Osteoblast (primary cell): ENCODE data around the gene PASK. TPM values are rescaled to one million over a fixed set of nuclear protein-coding genes. Genes with fewer than 3 reads are reported as not detected.
A peak's percentile ranks its signal among the peaks of the same experiment; 100 is the strongest.

Source experiments
- DNase-seq: peaks from one replicate; pipeline ENCODE4 v3.0.0; 2011; ENCODE audit warnings: low spot score, mixed read lengths; ENCODE audit not compliant: insufficient read length; ENCODE audit errors: missing footprints
- H2AFZ ChIP-seq: 2 replicates; pipeline ENCODE4 v1.6.0; 2011; ENCODE audit warnings: mild to moderate bottlenecking, low read length
- H3K27ac ChIP-seq: 2 replicates; pipeline ENCODE4 v1.5.1; 2011; ENCODE audit warnings: mild to moderate bottlenecking, low read depth, low read length, moderate library complexity
- H3K27me3 ChIP-seq: 2 replicates; pipeline ENCODE4 v1.6.0; 2012; ENCODE audit warnings: mild to moderate bottlenecking, control low read depth, inconsistent platforms, low read length, moderate library complexity; ENCODE audit not compliant: insufficient read depth
- H3K36me3 ChIP-seq: 2 replicates; pipeline ENCODE4 v1.5.1; 2011; ENCODE audit warnings: mild to moderate bottlenecking, low read length, control low read depth, moderate library complexity; ENCODE audit not compliant: insufficient read depth
- H3K4me1 ChIP-seq: 2 replicates; pipeline ENCODE4 v1.5.1; 2011; ENCODE audit warnings: mild to moderate bottlenecking, low read length, control low read depth, moderate library complexity; ENCODE audit not compliant: insufficient read depth
- H3K4me2 ChIP-seq: 2 replicates; pipeline ENCODE4 v1.6.0; 2011; ENCODE audit warnings: mild to moderate bottlenecking, low read length; ENCODE audit not compliant: insufficient read depth
- H3K4me3 ChIP-seq: fragments of 200-600 bp; sonication (generic); 3 replicates; pipeline ENCODE4 v1.5.1; 2012; ENCODE audit warnings: mild to moderate bottlenecking, low read length, inconsistent platforms; ENCODE audit not compliant: insufficient read depth
- H3K79me2 ChIP-seq: 2 replicates; pipeline ENCODE4 v1.6.0; 2012; ENCODE audit warnings: mild to moderate bottlenecking, low read length, control low read depth, inconsistent platforms; ENCODE audit not compliant: insufficient read depth
- H3K9me3 ChIP-seq: 2 replicates; pipeline ENCODE4 v1.5.1; 2011; ENCODE audit warnings: low read depth, low read length, control low read depth
- H4K20me1 ChIP-seq: 2 replicates; pipeline ENCODE4 v1.6.0; 2012; ENCODE audit warnings: mild to moderate bottlenecking, low read length, control low read depth; ENCODE audit not compliant: insufficient read depth
- CTCF ChIP-seq: IDR thresholded peaks from 2 replicates; pipeline ENCODE4 v1.5.1; 2011; ENCODE audit warnings: mild to moderate bottlenecking, low read depth, low read length, moderate library complexity; ENCODE audit errors: extremely low read depth
- total RNA-seq: library from RNA; depleted of rRNA; stranded (reverse); fragments of >200 nt; gene quantifications from 2 replicates; pipeline ENCODE4 v1.2.3, GENCODE V29; 2012

PASK gene
- total RNA-seq, 1 donor = 5.8 TPM

DNA sequence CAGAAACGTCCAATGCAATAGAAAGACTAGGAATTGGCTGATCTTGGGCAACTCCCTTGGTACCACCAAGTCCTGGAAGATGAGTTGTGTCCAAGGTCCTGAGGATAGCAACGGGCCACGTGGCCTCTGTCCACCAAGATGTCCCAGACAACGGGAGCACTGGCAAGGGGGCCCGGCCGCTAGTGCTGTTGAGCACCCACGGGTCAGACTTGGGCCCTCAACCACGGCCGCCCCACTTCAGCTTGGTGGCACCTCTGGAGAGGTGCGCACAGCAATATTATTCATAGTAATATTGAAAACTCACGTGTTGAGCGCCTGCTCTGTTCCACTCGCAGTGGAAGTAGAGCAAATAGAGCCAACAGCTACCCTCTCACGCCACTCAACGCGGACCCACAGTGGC, 19.0 kb downstream of the PASK start:
- H3K4me2 ChIP-seq = no peak overlapping the region
- DNase-seq = peak; percentile 14
- H2AFZ ChIP-seq = no peak overlapping the region
- H3K79me2 ChIP-seq = no peaks in the 10 kb centered on the region
- no peak overlapping the region for H3K27ac ChIP-seq
- no peaks in the 10 kb centered on the region for H3K27me3 ChIP-seq
- H3K4me3 ChIP-seq = no peak overlapping the region
- H3K4me1 ChIP-seq = no peaks in the 10 kb centered on the region
- H3K9me3 ChIP-seq = no peaks in the 10 kb centered on the region
- no peaks in the 10 kb centered on the region for H4K20me1 ChIP-seq
- no peaks in the 10 kb centered on the region for H3K36me3 ChIP-seq
- no peak for TF ChIP-seq CTCF

DNA sequence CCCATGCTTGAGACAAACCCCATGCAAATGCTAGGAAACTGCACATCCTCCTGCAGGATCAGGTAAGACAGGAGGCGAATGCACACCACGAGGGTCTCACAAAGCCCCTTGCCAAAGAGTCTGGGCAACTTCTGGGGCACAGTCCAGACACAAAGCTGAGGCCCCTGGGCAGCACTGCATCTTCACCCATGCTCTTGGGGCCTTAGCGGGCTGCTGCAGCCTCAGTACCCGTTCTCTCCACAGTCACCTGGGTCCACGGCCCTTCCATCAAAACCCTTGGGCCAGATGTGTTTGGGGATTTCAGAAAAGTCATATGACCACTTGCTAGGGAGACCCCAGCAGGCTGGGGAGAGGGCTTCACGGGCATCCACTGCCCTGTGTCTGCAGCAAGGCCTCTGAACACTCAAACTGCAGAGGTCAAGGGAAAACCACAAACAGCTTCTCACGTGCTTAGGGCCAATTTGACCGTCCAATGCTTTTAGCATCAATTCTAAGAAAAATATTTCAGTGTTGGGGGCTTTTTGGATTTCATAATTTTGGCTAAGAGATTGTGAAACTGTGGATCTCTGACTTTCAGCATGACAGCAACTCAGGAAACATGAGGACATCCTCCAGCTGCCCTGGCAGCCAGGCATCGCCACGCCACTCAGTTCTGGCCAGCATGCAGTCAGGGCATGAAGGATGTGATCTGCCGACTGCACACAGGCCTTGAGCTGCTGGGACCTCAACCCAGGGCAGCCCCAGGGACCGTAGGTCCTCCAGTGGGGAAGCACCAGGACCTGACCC, 20.0 kb downstream of the PASK start:
- no peak for TF ChIP-seq CTCF
- H3K27me3 ChIP-seq = no peaks in the 10 kb centered on the region
- peak; percentile 57 for DNase-seq
- H4K20me1 ChIP-seq = no peaks in the 10 kb centered on the region
- H3K4me2 ChIP-seq = no peak overlapping the region
- H2AFZ ChIP-seq = no peak overlapping the region
- H3K36me3 ChIP-seq = no peaks in the 10 kb centered on the region
- no peaks in the 10 kb centered on the region for H3K9me3 ChIP-seq
- H3K4me3 ChIP-seq = no peak overlapping the region
- no peak overlapping the region for H3K27ac ChIP-seq
- H3K79me2 ChIP-seq = no peaks in the 10 kb centered on the region
- H3K4me1 ChIP-seq = no peaks in the 10 kb centered on the region

- Histone ChIP-seq H3K27ac (no peak overlapping the region), H3K9me3 (no peaks in the 10 kb centered on the region), H3K4me2 (no peak overlapping the region), H4K20me1 (no peaks in the 10 kb centered on the region), H3K79me2 (no peaks in the 10 kb centered on the region), H2AFZ (no peak overlapping the region), H3K4me1 (no peaks in the 10 kb centered on the region), H3K36me3 (no peaks in the 10 kb centered on the region), H3K4me3 (no peak overlapping the region), H3K27me3 (no peaks in the 10 kb centered on the region)
- peak; percentile 83 for DNase-seq
- TF ChIP-seq CTCF = no peak
Observed at GRCh38 chr2:241128266-241128665, 21.0 kb downstream of the PASK start.

- H3K4me2 ChIP-seq = no peak overlapping the region
- no peaks in the 10 kb centered on the region for H3K79me2 ChIP-seq
- no peaks in the 10 kb centered on the region for H3K36me3 ChIP-seq
- no peaks in the 10 kb centered on the region for H3K9me3 ChIP-seq
- H3K4me3 ChIP-seq = no peak overlapping the region
- DNase-seq = peak; percentile 84
- H3K27ac ChIP-seq = no peak overlapping the region
- no peak overlapping the region for H2AFZ ChIP-seq
- TF ChIP-seq CTCF = no peak
- no peaks in the 10 kb centered on the region for H3K27me3 ChIP-seq
- H4K20me1 ChIP-seq = no peaks in the 10 kb centered on the region
- no peaks in the 10 kb centered on the region for H3K4me1 ChIP-seq
Observed at GRCh38 chr2:241126771-241127202, 22.5 kb downstream of the PASK start.
